Measurements from ENCODE around the gene CDK17. TPM values are rescaled to one million over a fixed set of nuclear protein-coding genes. Genes with fewer than 3 reads are reported as not detected.
"Not testable (repeated sequence)": the region's sequence is repeated elsewhere in the genome, so short reads cannot be mapped to it uniquely, and the experiment has no call there.

The CDK17 gene
- total RNA-seq, 1 donor from 2014 or later, result 72.4 TPM

GRCh38 chr12:96322720-96323119, 77.5 kb downstream of the CDK17 start:
- no peak for TF ChIP-seq POLR2AphosphoS5 (IDR thresholded peaks at IDR 0.05; ENCODE audit: insufficient read depth in 1 of 2, low read depth in 1 of 2)
- TF ChIP-seq POLR2A (IDR thresholded peaks at IDR 0.05), result no peak
- no peak for TF ChIP-seq CTCF (IDR thresholded peaks at IDR 0.05)
- H3K4me1 ChIP-seq, result peaks cover 6% of the 10 kb centered on the region
- DNase-seq (ENCODE audit: extremely low spot score in 2 of 2), result no peak
- no peaks in the 10 kb centered on the region for H3K27me3 ChIP-seq
- H3K36me3 ChIP-seq, result no peaks in the 10 kb centered on the region
- no peak overlapping the region for H3K4me3 ChIP-seq
- no peak overlapping the region for H3K27ac ChIP-seq
- intact Hi-C loops (cut with DNase I), result no loop called here
- no peaks in the 10 kb centered on the region for H3K9me3 ChIP-seq

GRCh38 chr12:96321941-96322340, 78.3 kb downstream of the CDK17 start:
- no peak for DNase-seq (ENCODE audit: extremely low spot score in 2 of 2)
- H3K9me3 ChIP-seq, result no peaks in the 10 kb centered on the region
- TF ChIP-seq CTCF (IDR thresholded peaks at IDR 0.05), result no peak
- no peak for TF ChIP-seq POLR2AphosphoS5 (IDR thresholded peaks at IDR 0.05; ENCODE audit: insufficient read depth in 1 of 2, low read depth in 1 of 2)
- TF ChIP-seq POLR2A (IDR thresholded peaks at IDR 0.05), result no peak
- intact Hi-C loops (cut with DNase I), result no loop called here
- H3K27me3 ChIP-seq, result no peaks in the 10 kb centered on the region
- no peak overlapping the region for H3K27ac ChIP-seq
- no peaks in the 10 kb centered on the region for H3K36me3 ChIP-seq
- H3K4me1 ChIP-seq, result no peaks in the 10 kb centered on the region
- H3K4me3 ChIP-seq, result no peak overlapping the region

- H3K27me3 ChIP-seq; H3K9me3 ChIP-seq; H3K4me3 ChIP-seq; H3K27ac ChIP-seq; H3K4me1 ChIP-seq; intact Hi-C loops (cut with DNase I); H3K36me3 ChIP-seq; DNase-seq (ENCODE audit: extremely low spot score in 2 of 2): not testable (repeated sequence)
Observed at GRCh38 chr12:96317801-96318200, 82.4 kb downstream of the CDK17 start.

GRCh38 chr12:96315741-96316481, 84.3 kb downstream of the CDK17 start:
- H3K36me3 ChIP-seq; H3K4me1 ChIP-seq; H3K9me3 ChIP-seq; H3K27me3 ChIP-seq; DNase-seq (ENCODE audit: extremely low spot score in 2 of 2); H3K27ac ChIP-seq; intact Hi-C loops (cut with DNase I): not testable (repeated sequence)
- H3K4me3 ChIP-seq, result peak overlapping the region; percentile 19 to 39

- intact Hi-C loops (cut with DNase I), result no loop called here
- TF ChIP-seq POLR2A (IDR thresholded peaks at IDR 0.05), result no peak
- TF ChIP-seq CTCF (IDR thresholded peaks at IDR 0.05), result no peak
- TF ChIP-seq POLR2AphosphoS5 (IDR thresholded peaks at IDR 0.05; ENCODE audit: insufficient read depth in 1 of 2, low read depth in 1 of 2), result no peak
- Histone ChIP-seq H3K4me1 (peaks cover 7% of the 10 kb centered on the region), H3K36me3 (no peaks in the 10 kb centered on the region), H3K27me3 (no peaks in the 10 kb centered on the region), H3K27ac (no peak overlapping the region), H3K9me3 (no peaks in the 10 kb centered on the region), H3K4me3 (no peak overlapping the region)
- no peak for DNase-seq (ENCODE audit: extremely low spot score in 2 of 2)
Observed at GRCh38 chr12:96314723-96315122, 85.5 kb downstream of the CDK17 start.

GRCh38 chr12:96313606-96314005, 86.6 kb downstream of the CDK17 start:
- DNase-seq (ENCODE audit: extremely low spot score in 2 of 2), result no peak
- H3K27ac ChIP-seq, result no peak overlapping the region
- no peak for TF ChIP-seq CTCF (IDR thresholded peaks at IDR 0.05)
- no peak for TF ChIP-seq POLR2A (IDR thresholded peaks at IDR 0.05)
- TF ChIP-seq POLR2AphosphoS5 (IDR thresholded peaks at IDR 0.05; ENCODE audit: insufficient read depth in 1 of 2, low read depth in 1 of 2), result no peak
- intact Hi-C loops (cut with DNase I), result no loop called here
- H3K27me3 ChIP-seq, result no peaks in the 10 kb centered on the region
- H3K4me3 ChIP-seq, result no peak overlapping the region
- peaks cover 7% of the 10 kb centered on the region for H3K4me1 ChIP-seq
- H3K36me3 ChIP-seq, result no peaks in the 10 kb centered on the region
- no peaks in the 10 kb centered on the region for H3K9me3 ChIP-seq
